Measurements from ENCODE around the gene FOXP1.

- TF ChIP-seq POLR2A (IDR thresholded peaks at IDR 0.05) (no peak), CTCF (IDR thresholded peaks at IDR 0.05) (no peak)
These were observed 234.7 kb downstream of the FOXP1 start for GRCh38 chr3:71348831-71349230.
